ENCODE results near the gene TENM3. TPM values are rescaled to one million over a fixed set of nuclear protein-coding genes. Genes with fewer than 3 reads are reported as not detected.

The TENM3 gene
- total RNA-seq, 2 experiments from 2014 or later = not detected

DNA sequence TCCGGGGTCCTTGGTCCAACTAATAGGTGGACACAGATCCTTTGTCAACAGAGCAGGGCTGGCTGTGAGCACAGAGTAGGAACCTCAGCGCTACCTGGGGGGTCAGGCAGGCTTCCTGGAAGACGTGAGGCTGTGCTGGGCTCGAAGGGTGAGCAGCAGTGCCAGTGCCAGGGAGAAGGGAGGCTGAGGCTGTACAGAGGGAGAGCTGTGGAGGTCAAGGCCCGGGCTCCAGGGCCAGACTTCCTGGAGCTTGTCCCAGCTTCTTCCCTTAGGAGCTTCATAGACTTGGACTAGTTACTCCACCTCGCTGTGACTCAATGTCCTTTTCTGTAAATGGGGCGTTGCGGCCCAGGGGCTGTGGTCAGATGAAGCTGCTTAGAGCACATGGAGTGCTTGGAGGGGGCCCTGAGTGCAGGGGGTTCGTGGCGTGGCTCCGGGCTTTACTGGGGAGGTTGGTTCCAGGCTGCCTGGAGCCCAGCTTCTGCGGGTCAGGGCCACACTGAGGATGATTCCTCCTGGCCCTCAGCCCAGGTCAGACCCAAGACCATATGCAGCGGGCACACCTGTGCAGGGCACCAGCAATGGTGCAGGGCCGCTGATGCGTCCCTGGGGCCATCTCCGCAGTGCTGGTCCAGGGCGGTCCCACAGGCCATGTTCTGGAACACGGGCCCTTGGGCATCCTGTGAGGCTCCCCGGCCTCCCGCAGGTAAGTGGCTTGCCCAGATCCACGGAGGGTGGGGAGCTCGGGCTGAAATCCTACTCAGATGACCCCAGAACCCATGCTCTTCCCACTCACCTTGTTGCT, 575.9 kb downstream of the TENM3 start:
- intact Hi-C loops (cut with micrococcal nuclease; ENCODE audit: unreplicated experiment) = no loop called here
- H3K4me2 ChIP-seq (ENCODE audit: low read length) = no peak overlapping the region
- H3K4me1 ChIP-seq (ENCODE audit: insufficient read depth, low read length, poor library complexity, severe bottlenecking) = no peaks in the 10 kb centered on the region
- BruUV-seq (replicated peaks) = no TSS peak
- no peak for DNase-seq (ENCODE audit: low spot score)
- H3K9me2 ChIP-seq (ENCODE audit: insufficient read depth, low read length) = no peaks in the 10 kb centered on the region
- H3K36me3 ChIP-seq (ENCODE audit: insufficient read depth, low read length) = no peaks in the 10 kb centered on the region
- H3K79me2 ChIP-seq (ENCODE audit: insufficient read depth, low read depth, low read length) = no peaks in the 10 kb centered on the region
- no peak overlapping the region for H3K27ac ChIP-seq (ENCODE audit: low read depth, low read length, poor library complexity, severe bottlenecking)
- no peak overlapping the region for H2AFZ ChIP-seq (ENCODE audit: low read length)
- no peaks in the 10 kb centered on the region for H4K20me1 ChIP-seq (ENCODE audit: insufficient read depth, low read length)
- no peak overlapping the region for H3K4me3 ChIP-seq (ENCODE audit: low read depth, low read length, poor library complexity, severe bottlenecking)
- no peak for TF ChIP-seq EZH2phosphoT487 (IDR thresholded peaks at IDR 0.05; ENCODE audit: borderline replicate concordance, low read depth, low read length)
- TF ChIP-seq, protein P1, sequence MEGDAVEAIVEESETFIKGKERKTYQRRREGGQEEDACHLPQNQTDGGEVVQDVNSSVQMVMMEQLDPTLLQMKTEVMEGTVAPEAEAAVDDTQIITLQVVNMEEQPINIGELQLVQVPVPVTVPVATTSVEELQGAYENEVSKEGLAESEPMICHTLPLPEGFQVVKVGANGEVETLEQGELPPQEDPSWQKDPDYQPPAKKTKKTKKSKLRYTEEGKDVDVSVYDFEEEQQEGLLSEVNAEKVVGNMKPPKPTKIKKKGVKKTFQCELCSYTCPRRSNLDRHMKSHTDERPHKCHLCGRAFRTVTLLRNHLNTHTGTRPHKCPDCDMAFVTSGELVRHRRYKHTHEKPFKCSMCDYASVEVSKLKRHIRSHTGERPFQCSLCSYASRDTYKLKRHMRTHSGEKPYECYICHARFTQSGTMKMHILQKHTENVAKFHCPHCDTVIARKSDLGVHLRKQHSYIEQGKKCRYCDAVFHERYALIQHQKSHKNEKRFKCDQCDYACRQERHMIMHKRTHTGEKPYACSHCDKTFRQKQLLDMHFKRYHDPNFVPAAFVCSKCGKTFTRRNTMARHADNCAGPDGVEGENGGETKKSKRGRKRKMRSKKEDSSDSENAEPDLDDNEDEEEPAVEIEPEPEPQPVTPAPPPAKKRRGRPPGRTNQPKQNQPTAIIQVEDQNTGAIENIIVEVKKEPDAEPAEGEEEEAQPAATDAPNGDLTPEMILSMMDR (conservative IDR thresholded peaks at IDR 0.05; ENCODE audit: low read length) = no peak
- ChIA-PET CTCF (ENCODE audit: unreplicated experiment) (no interaction called here), POLR2A (interaction anchor here (0.7 to 1.5 kb wide), 2 partner anchors 55 to 396 kb away, joined by 3 to 5 read pairs; no protein-coding TSS in a partner anchor)
- no peaks in the 10 kb centered on the region for H3K9me3 ChIP-seq (ENCODE audit: low read length)

- Histone ChIP-seq H3K4me1 (ENCODE audit: insufficient read depth, low read length, poor library complexity, severe bottlenecking) (no peaks in the 10 kb centered on the region), H3K4me3 (ENCODE audit: low read depth, low read length, poor library complexity, severe bottlenecking) (no peak overlapping the region), H3K9me2 (ENCODE audit: insufficient read depth, low read length) (no peaks in the 10 kb centered on the region), H2AFZ (ENCODE audit: low read length) (no peak overlapping the region), H3K79me2 (ENCODE audit: insufficient read depth, low read depth, low read length) (no peaks in the 10 kb centered on the region), H3K27ac (ENCODE audit: low read depth, low read length, poor library complexity, severe bottlenecking) (no peak overlapping the region), H3K9me3 (ENCODE audit: low read length) (no peaks in the 10 kb centered on the region), H4K20me1 (ENCODE audit: insufficient read depth, low read length) (no peaks in the 10 kb centered on the region), H3K4me2 (ENCODE audit: low read length) (no peak overlapping the region), H3K36me3 (ENCODE audit: insufficient read depth, low read length) (no peaks in the 10 kb centered on the region)
- ChIA-PET POLR2A (interaction anchor here (0.6 to 1.5 kb wide), 3 partner anchors 56 to 396 kb away, joined by 3 to 5 read pairs (median 3); no protein-coding TSS in a partner anchor), CTCF (ENCODE audit: unreplicated experiment) (no interaction called here)
- no peak for DNase-seq (ENCODE audit: low spot score)
- intact Hi-C loops (cut with micrococcal nuclease; ENCODE audit: unreplicated experiment) = no loop called here
- TF ChIP-seq, protein P1 (conservative IDR thresholded peaks at IDR 0.05; ENCODE audit: low read length) = no peak
- no peak for TF ChIP-seq EZH2phosphoT487 (IDR thresholded peaks at IDR 0.05; ENCODE audit: borderline replicate concordance, low read depth, low read length)
- no TSS peak for BruUV-seq (replicated peaks)
Measured at GRCh38 chr4:182819751-182820150, 576.5 kb downstream of the TENM3 start.

DNA sequence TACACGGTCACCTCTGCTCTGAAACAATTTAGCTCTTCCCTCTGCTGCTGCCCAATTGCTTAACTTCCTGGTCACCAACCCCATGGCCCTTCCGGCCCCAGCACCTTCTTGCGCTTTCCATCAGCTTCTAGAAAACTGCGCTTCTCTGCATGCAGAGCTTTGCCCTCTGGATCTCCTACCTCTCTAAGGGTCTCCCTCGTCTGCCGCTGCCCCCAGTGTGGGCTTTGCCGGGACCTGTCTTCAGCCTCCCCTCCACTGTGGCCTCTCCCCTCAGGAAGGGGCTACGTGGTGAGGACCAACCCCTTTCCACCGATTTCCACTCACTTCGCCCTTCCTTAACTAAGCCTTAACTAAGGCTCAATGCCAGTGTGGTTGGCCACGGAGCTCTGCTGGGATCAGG, 579.4 kb downstream of the TENM3 start:
- POLR2A ChIA-PET = interaction anchor here (0.6 kb wide), 1 partner anchor 16 kb away, joined by 5 read pairs; no protein-coding TSS in a partner anchor
- no TSS peak for BruUV-seq (replicated peaks)

More for the DNA sequence above, 579.4 kb downstream of the TENM3 start:
- Histone ChIP-seq H3K4me3 (ENCODE audit: low read depth, low read length, poor library complexity, severe bottlenecking) (no peak overlapping the region), H3K4me2 (ENCODE audit: low read length) (no peak overlapping the region), H3K36me3 (ENCODE audit: insufficient read depth, low read length) (no peaks in the 10 kb centered on the region), H3K27ac (ENCODE audit: low read depth, low read length, poor library complexity, severe bottlenecking) (no peak overlapping the region), H3K79me2 (ENCODE audit: insufficient read depth, low read depth, low read length) (no peaks in the 10 kb centered on the region), H3K9me3 (ENCODE audit: low read length) (no peaks in the 10 kb centered on the region), H2AFZ (ENCODE audit: low read length) (no peak overlapping the region), H4K20me1 (ENCODE audit: insufficient read depth, low read length) (no peaks in the 10 kb centered on the region), H3K9me2 (ENCODE audit: insufficient read depth, low read length) (no peaks in the 10 kb centered on the region), H3K4me1 (ENCODE audit: insufficient read depth, low read length, poor library complexity, severe bottlenecking) (no peaks in the 10 kb centered on the region)
- intact Hi-C loops (cut with micrococcal nuclease; ENCODE audit: unreplicated experiment) = no loop called here
- CTCF ChIA-PET (ENCODE audit: unreplicated experiment) = no interaction called here
- TF ChIP-seq, protein P1 (conservative IDR thresholded peaks at IDR 0.05; ENCODE audit: low read length) = no peak
- TF ChIP-seq EZH2phosphoT487 (IDR thresholded peaks at IDR 0.05; ENCODE audit: borderline replicate concordance, low read depth, low read length) = no peak
- DNase-seq (ENCODE audit: low spot score) = no peak

Measured in OCI-LY7 (cell line).